GM12878 (cell line): Measurements from ENCODE around the gene PCDHGC3. TPM values are rescaled to one million over a fixed set of nuclear protein-coding genes. Genes with fewer than 3 reads are reported as not detected.

ENCODE experiments used
- ATAC-seq: fragments of 200-7000 bp; cut with Tn5 transposase; 3 replicates; pipeline ENCODE4 v1.9.1; 2020; ENCODE audit warnings: mild to moderate bottlenecking, moderate library complexity
- BruUV-seq: library from RNA; stranded (reverse); fragments of 400-500 nt; replicated peaks from 2 replicates; lab custom pipeline; 2021; lab: Mats Ljungman, UMichigan
- CTCF ChIA-PET: fragments of 300-600 bp; sonication (Branson Sonifier 250); formaldehyde crosslinking; extraction: SDS; loops from one replicate; lab custom pipeline; 2021; ENCODE audit warnings: inconsistent platforms; lab: Yijun Ruan, JAX
- POLR2A ChIA-PET: fragments of 350-600 bp; formaldehyde crosslinking; extraction: SDS; loops from one replicate; lab custom pipeline; 2021; ENCODE audit warnings: inconsistent platforms; lab: Charles Lee
- RAD21 ChIA-PET: fragments of 300-600 bp; sonication (Branson Sonifier 250); formaldehyde crosslinking; loops from one replicate; lab custom pipeline; 2023; ENCODE audit warnings: antibody characterized with exemption; ENCODE audit not compliant: unreplicated experiment; lab: Charles Lee
- SMC1A ChIA-PET: fragments of 300-600 bp; sonication (Branson Sonifier 250); formaldehyde crosslinking; loops from one replicate; lab custom pipeline; 2023; ENCODE audit not compliant: unreplicated experiment, uncharacterized antibody; lab: Charles Lee
- DNase-seq: peaks from one replicate; pipeline ENCODE4 v3.0.0-alpha.2; 2011; ENCODE audit warnings: low read depth, low spot score
- FAIRE-seq: peaks from 3 replicates; lab custom pipeline; 2011; peaks lifted over from hg19 to GRCh38; lab: Jason Lieb, UNC
- H2AFZ ChIP-seq: 2 replicates; pipeline ENCODE4 v1.6.0; 2011; ENCODE audit warnings: low read depth, low read length, control low read depth; ENCODE audit not compliant: control insufficient read depth
- H3K27ac ChIP-seq: 2 replicates; pipeline ENCODE4 v1.5.1; 2011; ENCODE audit warnings: control low read depth; ENCODE audit not compliant: control insufficient read depth, insufficient read depth
- H3K27me3 ChIP-seq, 2 experiments: replicated peaks in 1 of 2; 2 replicates each; pipeline versions ENCODE4 v1.6.0 to v1.6.1; 2011; ENCODE audit warnings: low read length in 1 of 2; ENCODE audit not compliant: control insufficient read depth in 2 of 2, insufficient read depth in 2 of 2
- H3K36me3 ChIP-seq, 2 experiments: 2 replicates each; pipeline ENCODE4 v1.5.1; 2011; ENCODE audit warnings: low read length in 1 of 2; ENCODE audit not compliant: control insufficient read depth in 2 of 2, insufficient read depth in 2 of 2
- H3K4me1 ChIP-seq: 2 replicates; pipeline ENCODE4 v1.6.1; 2011; ENCODE audit warnings: mild to moderate bottlenecking, low read length, moderate library complexity, mixed read lengths; ENCODE audit not compliant: control insufficient read depth, insufficient read depth
- H3K4me2 ChIP-seq: 2 replicates; pipeline ENCODE4 v1.6.0; 2011; ENCODE audit warnings: control low read depth; ENCODE audit not compliant: control insufficient read depth, insufficient read depth
- H3K4me3 ChIP-seq: fragments of 200-600 bp; sonication (generic); 2 replicates; pipeline ENCODE4 v1.5.1; 2016
- H3K79me2 ChIP-seq: 2 replicates; pipeline ENCODE4 v1.6.0; 2011; ENCODE audit warnings: low read length; ENCODE audit not compliant: control insufficient read depth, insufficient read depth
- H3K9ac ChIP-seq: 2 replicates; pipeline ENCODE4 v1.8.0; 2011; ENCODE audit warnings: low read length, control low read depth, mixed read lengths; ENCODE audit not compliant: control insufficient read depth, insufficient read depth
- H3K9me3 ChIP-seq: replicated peaks from 3 replicates; pipeline ENCODE4 v1.5.1; 2011; ENCODE audit warnings: mild to moderate bottlenecking, low read length; ENCODE audit not compliant: control insufficient read depth, insufficient read depth
- H4K20me1 ChIP-seq: 2 replicates; pipeline ENCODE4 v1.6.0; 2011; ENCODE audit not compliant: control insufficient read depth, insufficient read depth
- CBX5 ChIP-seq: sonication (generic); IDR thresholded peaks from 2 replicates; pipeline ENCODE4 v1.6.1; 2016; ENCODE audit warnings: low read depth, moderate library complexity, mild to moderate bottlenecking, inconsistent platforms
- EED ChIP-seq: sonication (generic); IDR thresholded peaks from 2 replicates; pipeline ENCODE4 v1.6.1; 2016; ENCODE audit warnings: antibody characterized with exemption, low read depth
- ETV6 ChIP-seq, 2 experiments: fragments of 450-650 bp in 1 of 2; IDR thresholded peaks in 1 of 2; conservative IDR thresholded peaks in 1 of 2; 2 replicates each; pipeline ENCODE4 v1.6.1; 2014; ENCODE audit warnings: antibody characterized with exemption in 1 of 2, borderline replicate concordance in 1 of 2, low read depth in 1 of 2, mild to moderate bottlenecking in 1 of 2, moderate library complexity in 1 of 2
- IKZF2 ChIP-seq, 2 experiments: fragments of 450-650 bp; IDR thresholded peaks; 2 replicates each; pipeline ENCODE4 v1.6.1; 2017; ENCODE audit warnings: mild to moderate bottlenecking in 2 of 2, moderate library complexity in 2 of 2
- MEF2B ChIP-seq: fragments of 450-650 bp; IDR thresholded peaks from 2 replicates; pipeline ENCODE4 v1.6.1; 2018; ENCODE audit warnings: mild to moderate bottlenecking, moderate library complexity; ENCODE audit not compliant: partially characterized antibody, poor library complexity, severe bottlenecking
- PAX5 ChIP-seq: IDR thresholded peaks from 2 replicates; pipeline ENCODE4 v1.6.1; 2011; ENCODE audit warnings: low read depth, low read length, borderline replicate concordance
- RB1 ChIP-seq: fragments of 450-650 bp; formaldehyde crosslinking; IDR thresholded peaks from 2 replicates; pipeline ENCODE4 v1.6.1; 2017; ENCODE audit warnings: mild to moderate bottlenecking, borderline replicate concordance
- TBL1XR1 ChIP-seq: IDR thresholded peaks from 2 replicates; pipeline ENCODE4 v1.6.1; 2012; ENCODE audit warnings: low read depth, low read length, improper control_type of control experiment
- ZZZ3 ChIP-seq: IDR thresholded peaks from 2 replicates; pipeline ENCODE4 v1.6.1; 2011; ENCODE audit warnings: low read depth; ENCODE audit not compliant: control insufficient read depth, insufficient read length
- WGBS: methylation state at CpG from one replicate; pipeline ENCODE4 v1.1.6; 2016; ENCODE audit warnings: low lambda C conversion rate; ENCODE audit not compliant: insufficient replicate concordance, insufficient coverage; ENCODE audit errors: missing lambda C conversion rate; 5-methylcytosine and 5-hydroxymethylcytosine counted together
- in situ Hi-C: fragments of 300-500 bp; cut with MboI; formaldehyde crosslinking; loops from 9 replicates; pipeline ENCODE4 v1.14.3; 2018; ENCODE audit warnings: mixed read lengths
- intact Hi-C: fragments of 100-400 bp; cut with micrococcal nuclease; formaldehyde crosslinking; loops from one replicate; pipeline ENCODE4 v1.14.2; 2022; ENCODE audit not compliant: unreplicated experiment
- polyA plus RNA-seq, 11 experiments: library from polyadenylated mRNA; depleted of rRNA in 4 of 11; unstranded in 6 of 11; stranded (reverse) in 5 of 11; fragments of >200 nt; fragmentation: Nextera tagmentation in 4 of 11; fragmentation: Illumina TruSeq in 1 of 11; extraction: Ambion mirVana in 4 of 11; extraction: Trizol in 1 of 11; gene quantifications; 1 replicate in 1 of 11; 2 replicates in 10 of 11; pipeline versions ENCODE4 v1.2.1 to v1.2.3, GENCODE V29; 2011 to 2016; ENCODE audit warnings: inconsistent platforms in 2 of 11, missing spikeins in 2 of 11, low read depth in 1 of 11
- total RNA-seq, 4 experiments: library from RNA; depleted of rRNA in 3 of 4; stranded (reverse); fragments of >200 nt in 3 of 4; fragmentation: Illumina TruSeq in 1 of 4; extraction: Trizol in 1 of 4; gene quantifications; 2 replicates each; pipeline versions ENCODE4 v1.2.1 to v1.2.3, GENCODE V29; 2013 to 2021
- TF ChIP-seq, protein P1 (sequence below): fragments of 450-650 bp; IDR thresholded peaks from 2 replicates; pipeline ENCODE4 v1.6.1; 2016; ENCODE audit warnings: mild to moderate bottlenecking, moderate library complexity, borderline replicate concordance

Gene PCDHGC3
- total and polyA plus RNA-seq, 10 of the 15 experiments (the other 5 are each of a cell fraction or from before 2014, with no cell fraction given) = 0.53 to 22.1 (median 12.0) TPM

DNA sequence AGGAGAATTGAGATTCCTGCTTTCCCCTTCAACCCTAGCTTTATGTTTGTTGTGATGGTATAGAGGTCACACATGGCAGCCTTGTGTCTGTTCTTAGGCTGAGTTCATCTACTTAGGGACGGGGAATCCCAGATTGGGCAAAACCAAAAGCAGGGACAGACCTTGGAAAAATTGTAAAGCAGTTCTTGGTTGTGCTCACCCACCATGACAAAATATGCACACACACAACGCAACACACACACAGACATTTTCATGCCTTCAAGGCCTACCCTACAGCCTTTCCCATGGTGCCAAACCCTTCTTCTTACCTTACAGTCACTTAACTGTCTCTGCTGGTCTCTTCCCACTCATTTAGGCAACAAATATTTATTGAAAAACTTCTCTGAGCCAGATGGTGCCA lies 27.9 kb downstream of the PCDHGC3 start:
- Histone ChIP-seq H4K20me1 (no peaks in the 10 kb centered on the region), H3K4me1 (peaks cover 38% of the 10 kb centered on the region), H3K79me2 (no peaks in the 10 kb centered on the region; the same call in 1 of the 2 replicates), H3K9ac (no peak overlapping the region), H2AFZ (no peak overlapping the region; the same call in 1 of the 2 replicates), H3K4me2 (0 out of 2 replicates have a peak overlapping the region, but pooled peaks have one; percentile 33), H3K27me3 (no peaks in the 10 kb centered on the region), H3K36me3 (peaks cover 0 to 4% of the 10 kb centered on the region in 2 experiments; a peak in 1 of 4 replicates), H3K9me3 (no peaks in the 10 kb centered on the region), H3K4me3 (no peak overlapping the region), H3K27ac (no peak overlapping the region; the same call in 1 of the 2 replicates)
- no TSS peak for BruUV-seq
- intact Hi-C loops = no loop called here
- no peak for TF ChIP-seq ETV6 (conservative IDR thresholded peaks at IDR 0.05 in 1 of 2, IDR thresholded peaks at IDR 0.05 in 1 of 2; ENCODE audit: borderline replicate concordance in 1 of 2, low read depth in 1 of 2)
- peak in 1 of 2 experiments; percentile 18; a peak in 1 of 4 replicates for TF ChIP-seq IKZF2 (IDR thresholded peaks at IDR 0.05)
- no peak for TF ChIP-seq RB1
- no peak for TF ChIP-seq CBX5
- 0 out of 2 replicates have a peak, but pooled peaks have one; percentile 31 for TF ChIP-seq EED
- TF ChIP-seq ZZZ3 = no peak
- TF ChIP-seq TBL1XR1 = no peak
- TF ChIP-seq, protein P1, sequence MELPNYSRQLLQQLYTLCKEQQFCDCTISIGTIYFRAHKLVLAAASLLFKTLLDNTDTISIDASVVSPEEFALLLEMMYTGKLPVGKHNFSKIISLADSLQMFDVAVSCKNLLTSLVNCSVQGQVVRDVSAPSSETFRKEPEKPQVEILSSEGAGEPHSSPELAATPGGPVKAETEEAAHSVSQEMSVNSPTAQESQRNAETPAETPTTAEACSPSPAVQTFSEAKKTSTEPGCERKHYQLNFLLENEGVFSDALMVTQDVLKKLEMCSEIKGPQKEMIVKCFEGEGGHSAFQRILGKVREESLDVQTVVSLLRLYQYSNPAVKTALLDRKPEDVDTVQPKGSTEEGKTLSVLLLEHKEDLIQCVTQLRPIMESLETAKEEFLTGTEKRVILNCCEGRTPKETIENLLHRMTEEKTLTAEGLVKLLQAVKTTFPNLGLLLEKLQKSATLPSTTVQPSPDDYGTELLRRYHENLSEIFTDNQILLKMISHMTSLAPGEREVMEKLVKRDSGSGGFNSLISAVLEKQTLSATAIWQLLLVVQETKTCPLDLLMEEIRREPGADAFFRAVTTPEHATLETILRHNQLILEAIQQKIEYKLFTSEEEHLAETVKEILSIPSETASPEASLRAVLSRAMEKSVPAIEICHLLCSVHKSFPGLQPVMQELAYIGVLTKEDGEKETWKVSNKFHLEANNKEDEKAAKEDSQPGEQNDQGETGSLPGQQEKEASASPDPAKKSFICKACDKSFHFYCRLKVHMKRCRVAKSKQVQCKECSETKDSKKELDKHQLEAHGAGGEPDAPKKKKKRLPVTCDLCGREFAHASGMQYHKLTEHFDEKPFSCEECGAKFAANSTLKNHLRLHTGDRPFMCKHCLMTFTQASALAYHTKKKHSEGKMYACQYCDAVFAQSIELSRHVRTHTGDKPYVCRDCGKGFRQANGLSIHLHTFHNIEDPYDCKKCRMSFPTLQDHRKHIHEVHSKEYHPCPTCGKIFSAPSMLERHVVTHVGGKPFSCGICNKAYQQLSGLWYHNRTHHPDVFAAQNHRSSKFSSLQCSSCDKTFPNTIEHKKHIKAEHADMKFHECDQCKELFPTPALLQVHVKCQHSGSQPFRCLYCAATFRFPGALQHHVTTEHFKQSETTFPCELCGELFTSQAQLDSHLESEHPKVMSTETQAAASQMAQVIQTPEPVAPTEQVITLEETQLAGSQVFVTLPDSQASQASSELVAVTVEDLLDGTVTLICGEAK = no peak
- TF ChIP-seq MEF2B = no peak
- peak; percentile 90; the same call in 1 of the 2 replicates for TF ChIP-seq PAX5
- CTCF ChIA-PET = interaction anchor here (0.5 to 4.4 kb wide), 5 partner anchors 9 to 83 kb away, joined by 3 to 24 read pairs (median 4); partner anchors contain the start of gene PCDHGA11
- WGBS = 7% methylated on average over 2 of the region's 2 CpGs
- SMC1A ChIA-PET = interaction anchor here (0.6 to 1.4 kb wide), 4 partner anchors 10 to 74 kb away, joined by 3 to 6 read pairs (median 4); partner anchors contain the start of gene PCDHGA12
- ATAC-seq = no peak
- no peak for DNase-seq
- no peak for FAIRE-seq
- POLR2A ChIA-PET = no interaction called here
- RAD21 ChIA-PET = interaction anchor here (1.0 kb wide), 1 partner anchor 28 kb away, joined by 3 read pairs; the partner anchor contains the start of gene PCDHGC3
- in situ Hi-C loops = no loop called here
